ENCODE data around the gene PSG4.
"Not testable (repeated sequence)": the region's sequence is repeated elsewhere in the genome, so short reads cannot be mapped to it uniquely, and the experiment has no call there.

PSG4 gene

GRCh38 chr19:43179569-43180147, 25.8 kb downstream of the PSG4 start:
- not testable (repeated sequence) for H3K4me3 ChIP-seq (replicated peaks in 1 of 2; ENCODE audit: low read depth in 2 of 2, low read length in 2 of 2)

GRCh38 chr19:43178577-43178976, 26.9 kb downstream of the PSG4 start:
- DNase-seq (ENCODE audit: low read depth in 2 of 2); H3K4me3 ChIP-seq (replicated peaks in 1 of 2; ENCODE audit: low read depth in 2 of 2, low read length in 2 of 2): not testable (repeated sequence)

More at GRCh38 chr19:43179569-43180147, 25.8 kb downstream of the PSG4 start:
- DNase-seq (ENCODE audit: low read depth in 2 of 2) = not testable (repeated sequence)

- not testable (repeated sequence) for DNase-seq (ENCODE audit: low read depth in 2 of 2); H3K4me3 ChIP-seq (replicated peaks in 1 of 2; ENCODE audit: low read depth in 2 of 2, low read length in 2 of 2)
These were observed 39.5 kb downstream of the PSG4 start for GRCh38 chr19:43165906-43166305.

GRCh38 chr19:43163135-43163534, 42.3 kb downstream of the PSG4 start:
- DNase-seq (ENCODE audit: low read depth in 2 of 2); H3K4me3 ChIP-seq (replicated peaks in 1 of 2; ENCODE audit: low read depth in 2 of 2, low read length in 2 of 2): not testable (repeated sequence)

- DNase-seq (ENCODE audit: low read depth in 2 of 2); H3K4me3 ChIP-seq (replicated peaks in 1 of 2; ENCODE audit: low read depth in 2 of 2, low read length in 2 of 2): not testable (repeated sequence)
These were observed 43.2 kb downstream of the PSG4 start for GRCh38 chr19:43162261-43162660.

- H3K4me3 ChIP-seq (replicated peaks in 1 of 2; ENCODE audit: low read depth in 2 of 2, low read length in 2 of 2) = no peak overlapping the region
- DNase-seq (ENCODE audit: low read depth in 2 of 2) = peak in 1 of 2 donors; percentile 35
- no peak for TF ChIP-seq CTCF (IDR thresholded peaks at IDR 0.05; ENCODE audit: low read depth, low read length)
These were observed 53.2 kb downstream of the PSG4 start for GRCh38 chr19:43152214-43152613.

GRCh38 chr19:43149788-43150187, 55.6 kb downstream of the PSG4 start:
- not testable (repeated sequence) for H3K4me3 ChIP-seq (replicated peaks in 1 of 2; ENCODE audit: low read depth in 2 of 2, low read length in 2 of 2)
- DNase-seq (ENCODE audit: low read depth in 2 of 2) = peak; percentile 1 to 94

GRCh38 chr19:43148233-43148632, 57.2 kb downstream of the PSG4 start:
- DNase-seq (ENCODE audit: low read depth in 2 of 2) = peak; percentile 51 to 92
- TF ChIP-seq CTCF (IDR thresholded peaks at IDR 0.05; ENCODE audit: low read depth, low read length) = no peak
- H3K4me3 ChIP-seq (replicated peaks in 1 of 2; ENCODE audit: low read depth in 2 of 2, low read length in 2 of 2) = no peak overlapping the region

Measured in cardiac fibroblast (primary cell).